GM13977 (cell line): ENCODE results near the gene ANO5.
"Not testable (repeated sequence)": the region's sequence is repeated elsewhere in the genome, so short reads cannot be mapped to it uniquely, and the experiment has no call there.

ENCODE experiments used
- DNase-seq: peaks from one replicate; pipeline ENCODE4 v3.0.0; 2012; ENCODE audit warnings: low spot score
- in situ Hi-C: fragments of 300-500 bp; cut with MboI; formaldehyde crosslinking; loops from one replicate; pipeline ENCODE4 v1.12.0; 2022; ENCODE audit warnings: low sequenced_read_pairs, low pct_unique_long_range_greater_than_20kb, mixed read lengths, inconsistent platforms; ENCODE audit not compliant: unreplicated experiment
- TF ChIP-seq, protein P1 (sequence below): IDR thresholded peaks from 2 replicates; pipeline ENCODE4 v1.5.1; 2012; ENCODE audit warnings: mild to moderate bottlenecking, control low read depth; ENCODE audit not compliant: insufficient read depth; ENCODE audit errors: extremely low read depth, missing control alignments

The ANO5 gene

GRCh38 chr11:22263613-22264012, 70.7 kb downstream of the ANO5 start:
- in situ Hi-C loops, result no loop called here
- no peak for DNase-seq
- TF ChIP-seq, protein P1, sequence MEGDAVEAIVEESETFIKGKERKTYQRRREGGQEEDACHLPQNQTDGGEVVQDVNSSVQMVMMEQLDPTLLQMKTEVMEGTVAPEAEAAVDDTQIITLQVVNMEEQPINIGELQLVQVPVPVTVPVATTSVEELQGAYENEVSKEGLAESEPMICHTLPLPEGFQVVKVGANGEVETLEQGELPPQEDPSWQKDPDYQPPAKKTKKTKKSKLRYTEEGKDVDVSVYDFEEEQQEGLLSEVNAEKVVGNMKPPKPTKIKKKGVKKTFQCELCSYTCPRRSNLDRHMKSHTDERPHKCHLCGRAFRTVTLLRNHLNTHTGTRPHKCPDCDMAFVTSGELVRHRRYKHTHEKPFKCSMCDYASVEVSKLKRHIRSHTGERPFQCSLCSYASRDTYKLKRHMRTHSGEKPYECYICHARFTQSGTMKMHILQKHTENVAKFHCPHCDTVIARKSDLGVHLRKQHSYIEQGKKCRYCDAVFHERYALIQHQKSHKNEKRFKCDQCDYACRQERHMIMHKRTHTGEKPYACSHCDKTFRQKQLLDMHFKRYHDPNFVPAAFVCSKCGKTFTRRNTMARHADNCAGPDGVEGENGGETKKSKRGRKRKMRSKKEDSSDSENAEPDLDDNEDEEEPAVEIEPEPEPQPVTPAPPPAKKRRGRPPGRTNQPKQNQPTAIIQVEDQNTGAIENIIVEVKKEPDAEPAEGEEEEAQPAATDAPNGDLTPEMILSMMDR, result no peak

DNA sequence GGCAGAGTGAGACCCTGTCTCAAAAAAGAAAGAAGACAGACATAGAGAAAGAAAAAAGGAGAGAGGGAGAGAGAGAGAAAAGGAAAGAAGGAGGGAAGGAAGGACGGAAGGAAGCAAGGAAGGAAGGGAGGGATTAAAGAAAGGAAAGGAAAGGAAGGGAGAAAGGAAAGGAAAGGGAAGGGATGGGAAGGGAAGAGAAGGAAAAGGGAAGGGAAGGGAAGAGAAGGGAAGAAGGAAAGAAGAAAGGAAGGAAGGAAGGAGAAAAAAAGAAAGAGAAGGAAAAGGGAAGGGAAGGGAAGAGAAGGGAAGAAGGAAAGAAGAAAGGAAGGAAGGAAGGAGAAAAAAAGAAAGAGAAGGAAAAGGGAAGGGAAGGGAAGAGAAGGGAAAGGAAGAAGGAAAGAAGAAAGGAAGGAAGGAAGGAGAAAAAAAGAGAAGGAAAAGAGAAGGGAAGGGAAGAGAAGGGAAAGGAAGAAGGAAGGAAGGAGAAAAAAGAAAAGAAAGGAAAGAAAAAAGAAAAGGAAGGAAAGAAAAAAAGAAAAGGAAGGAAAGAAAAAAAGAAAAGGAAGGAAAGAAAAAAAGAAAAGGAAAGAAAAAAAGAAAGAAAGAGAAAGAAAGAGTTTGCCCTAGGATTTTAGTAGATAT, 76.2 kb downstream of the ANO5 start:
- DNase-seq, in situ Hi-C loops: not testable (repeated sequence)

- TF ChIP-seq, protein P1, result no peak
- DNase-seq, result no peak
- in situ Hi-C loops, result no loop called here
Measured at GRCh38 chr11:22273781-22274180, 80.9 kb downstream of the ANO5 start.

- TF ChIP-seq, protein P1, result no peak
- in situ Hi-C loops, result no loop called here
- no peak for DNase-seq
Measured at GRCh38 chr11:22275600-22275999, 82.7 kb downstream of the ANO5 start.

DNA sequence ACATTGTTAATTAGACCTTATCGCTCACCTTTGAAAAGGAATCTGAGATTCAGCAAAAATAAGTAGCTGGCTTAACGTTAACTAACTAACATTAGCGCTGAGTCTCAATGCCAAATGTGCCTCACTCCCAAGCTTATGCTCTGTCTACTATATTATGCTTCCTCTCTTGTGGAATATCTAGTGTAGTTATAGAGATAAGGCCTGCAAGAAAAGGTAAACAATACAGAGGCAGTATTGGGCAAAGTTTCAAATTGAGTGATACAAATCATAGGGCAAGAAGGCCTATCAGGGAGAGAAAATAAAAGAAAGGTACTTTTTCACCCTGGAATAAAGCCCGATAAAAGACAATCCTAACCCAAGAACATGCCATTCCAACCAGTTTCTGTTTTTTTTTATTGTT, 83.7 kb downstream of the ANO5 start:
- in situ Hi-C loops, result no loop called here
- no peak for DNase-seq
- TF ChIP-seq, protein P1, result no peak

DNA sequence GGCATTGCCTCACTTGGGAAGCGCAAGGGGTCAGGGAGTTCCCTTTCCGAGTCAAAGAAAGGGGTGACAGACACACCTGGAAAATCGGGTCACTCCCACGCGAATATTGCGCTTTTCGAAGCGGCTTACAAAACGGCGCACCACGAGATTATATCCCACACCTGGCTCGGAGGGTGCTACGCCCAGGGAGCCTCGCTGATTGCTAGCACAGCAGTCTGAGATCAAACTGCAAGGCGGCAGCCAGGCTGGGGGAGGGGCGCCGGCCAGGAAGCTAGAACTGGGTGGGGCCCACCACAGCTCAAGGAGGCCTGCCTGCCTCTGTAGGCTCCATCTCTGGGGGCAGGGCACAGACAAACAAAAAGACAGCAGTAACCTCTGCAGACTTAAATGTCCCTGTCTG, 92.1 kb downstream of the ANO5 start:
- in situ Hi-C loops, DNase-seq: not testable (repeated sequence)

DNA sequence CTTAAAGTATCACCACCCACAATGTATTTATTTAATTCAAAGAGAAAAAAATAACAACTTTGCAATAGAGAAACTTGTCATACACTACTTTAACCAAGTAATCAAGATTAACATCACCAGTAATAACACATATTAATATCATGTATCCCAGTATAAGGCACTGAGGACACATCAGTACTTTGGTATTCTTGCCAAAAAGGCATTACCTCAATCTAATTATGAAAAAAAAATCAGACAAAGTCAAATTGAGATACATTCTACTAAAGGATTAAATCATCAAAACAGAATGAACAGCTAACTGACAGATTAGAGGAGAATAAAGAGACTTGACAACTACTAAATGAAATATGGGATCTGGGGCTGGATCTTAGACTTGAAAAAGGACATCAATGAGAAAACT, 109.5 kb downstream of the ANO5 start:
- TF ChIP-seq, protein P1, result no peak
- DNase-seq, result no peak
- in situ Hi-C loops, result loop anchor here (10.0 kb wide), 1 partner anchor 138 kb away; no protein-coding TSS in a partner anchor
